Esophagus squamous epithelium (tissue), 4 donors: ENCODE data around the gene VSX2.

ENCODE experiments used
- CTCF ChIP-seq, 6 experiments: fragments of 450-650 bp in 4 of 6; fragments of 200-600 bp in 2 of 6; sonication (generic) in 2 of 6; IDR thresholded peaks; one replicate each; pipeline ENCODE4 v1.5.1; 2016 to 2019; ENCODE audit warnings: antibody characterized with exemption in 6 of 6, mild to moderate bottlenecking in 4 of 6, moderate library complexity in 4 of 6
- POLR2A ChIP-seq, 4 donors: fragments of 450-650 bp; IDR thresholded peaks; one replicate each; pipeline ENCODE4 v1.6.1; 2017; ENCODE audit warnings: antibody characterized with exemption in 4 of 4, mild to moderate bottlenecking in 4 of 4, moderate library complexity in 3 of 4

DNA sequence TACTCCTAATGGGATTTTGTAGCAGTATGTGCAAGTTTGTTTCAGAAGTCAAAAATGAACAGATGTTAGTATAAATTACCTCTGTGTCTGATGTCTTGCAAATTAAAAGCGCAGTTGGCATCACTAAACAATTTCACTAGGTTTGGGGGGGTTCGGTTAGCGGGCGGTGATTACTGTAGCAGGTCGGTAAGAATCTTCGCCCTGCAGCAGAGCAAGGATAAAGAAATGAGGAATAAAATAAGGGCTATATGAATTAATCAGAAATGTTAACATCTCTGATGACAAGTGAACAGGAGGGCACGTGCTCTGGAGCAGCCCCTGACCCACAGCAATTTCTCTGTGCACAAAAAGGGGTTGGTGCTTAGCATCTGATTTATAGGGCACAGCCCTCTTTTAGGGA lies 43.6 kb upstream of the VSX2 start:
- no peak for TF ChIP-seq POLR2A (IDR thresholded peaks at IDR 0.05)
- TF ChIP-seq CTCF (IDR thresholded peaks at IDR 0.05), result no peak
